HCT116 (cell line): Measurements from ENCODE around the gene LRATD1. TPM values are rescaled to one million over a fixed set of nuclear protein-coding genes. Genes with fewer than 3 reads are reported as not detected.

ENCODE experiments used
- ATAC-seq: fragments of 200-7000 bp; cut with Tn5 transposase; 2 replicates; pipeline ENCODE4 v1.9.1; 2020; ENCODE audit warnings: mild to moderate bottlenecking, moderate library complexity
- BruUV-seq: library from RNA; stranded (reverse); fragments of 400-500 nt; replicated peaks from 2 replicates; lab custom pipeline; 2021; lab: Mats Ljungman, UMichigan
- CTCF ChIA-PET: fragments of 300-600 bp; sonication (Branson Sonifier 250); formaldehyde crosslinking; loops from one replicate; lab custom pipeline; 2021; ENCODE audit warnings: antibody characterized with exemption; lab: Charles Lee
- POLR2A ChIA-PET: fragments of 300-600, 350-600 bp; sonication (Branson Sonifier 250); formaldehyde crosslinking; loops from one replicate; lab custom pipeline; 2021; ENCODE audit warnings: antibody characterized with exemption; lab: Charles Lee
- RAD21 ChIA-PET, 2 experiments: fragments of 300-600 bp; sonication (Branson Sonifier 250); formaldehyde crosslinking; loops; one replicate each; lab custom pipeline; 2023; ENCODE audit warnings: low total read pairs in 2 of 2; ENCODE audit not compliant: uncharacterized antibody in 2 of 2, unreplicated experiment in 2 of 2, low non-redundant PET in 1 of 2; lab: Charles Lee
- DNase-seq: peaks from one replicate; pipeline ENCODE4 v3.0.0-alpha.2; 2010; ENCODE audit warnings: low read depth, low spot score
- H2AFZ ChIP-seq: fragments of 200-600 bp; shearing (Covaris generic), sonication (generic); 2 replicates; pipeline ENCODE4 v1.6.1; 2017; ENCODE audit warnings: low read depth, mixed run types, mixed read lengths, antibody characterized with exemption, low read length; ENCODE audit not compliant: poor library complexity, severe bottlenecking
- H3K27ac ChIP-seq: 2 replicates; pipeline ENCODE4 v1.5.1; 2012; ENCODE audit warnings: low read depth, low read length
- H3K27me3 ChIP-seq: fragments of 200-600 bp; sonication (generic); 2 replicates; pipeline ENCODE4 v1.6.1; 2016; ENCODE audit warnings: mixed run types, low read length, mixed read lengths; ENCODE audit not compliant: insufficient read depth
- H3K36me3 ChIP-seq, 2 experiments: fragments of 200-500 bp in 1 of 2; fragments of 200-600 bp in 1 of 2; sonication (Bioruptor generic) in 1 of 2; sonication (generic) in 1 of 2; 2 replicates each; pipeline versions ENCODE4 v1.5.1 to v1.6.1; 2014 to 2016; ENCODE audit warnings: low read length in 2 of 2, inconsistent platforms in 1 of 2, mixed read lengths in 1 of 2, mixed run types in 1 of 2; ENCODE audit not compliant: insufficient read depth in 2 of 2, control insufficient read depth in 1 of 2
- H3K4me1 ChIP-seq, 2 experiments: fragments of 200-600 bp in 1 of 2; sonication (generic) in 1 of 2; 2 replicates each; pipeline versions ENCODE4 v1.5.1 to v1.6.1; 2012 to 2017; ENCODE audit warnings: low read length in 2 of 2, inconsistent platforms in 1 of 2, mild to moderate bottlenecking in 1 of 2, mixed read lengths in 1 of 2, mixed run types in 1 of 2, moderate library complexity in 1 of 2; ENCODE audit not compliant: insufficient read depth in 2 of 2, control insufficient read depth in 1 of 2
- H3K4me2 ChIP-seq: fragments of 200-600 bp; sonication (generic); 2 replicates; pipeline ENCODE4 v1.6.1; 2017; ENCODE audit warnings: mixed run types, low read length, mixed read lengths
- H3K4me3 ChIP-seq, 2 experiments: fragments of 200-600 bp in 1 of 2; sonication (generic) in 1 of 2; replicated peaks in 1 of 2; 2 replicates each; pipeline ENCODE4 v1.5.1; 2011 to 2016; ENCODE audit warnings: low read length in 2 of 2, control low read depth in 1 of 2, low read depth in 1 of 2, mild to moderate bottlenecking in 1 of 2, mixed read lengths in 1 of 2, mixed run types in 1 of 2
- H3K79me2 ChIP-seq: fragments of 200-600 bp; sonication (generic); 2 replicates; pipeline ENCODE4 v1.6.1; 2017; ENCODE audit warnings: mild to moderate bottlenecking, mixed run types, low read length, moderate library complexity, mixed read lengths; ENCODE audit not compliant: insufficient read depth
- H3K9ac ChIP-seq: fragments of 200-600 bp; sonication (generic); 2 replicates; pipeline ENCODE4 v1.6.1; 2016; ENCODE audit warnings: low read length, mixed read lengths
- H3K9me2 ChIP-seq: fragments of 200-600 bp; sonication (generic), shearing (Covaris generic); 2 replicates; pipeline ENCODE4 v1.6.1; 2017; ENCODE audit warnings: mixed run types, mild to moderate bottlenecking, moderate library complexity; ENCODE audit not compliant: insufficient read depth
- H3K9me3 ChIP-seq, 2 experiments: fragments of 200-500 bp in 1 of 2; fragments of 200-600 bp in 1 of 2; sonication (Bioruptor generic) in 1 of 2; sonication (generic) in 1 of 2; 2 replicates each; pipeline ENCODE4 v1.6.1; 2014 to 2017; ENCODE audit warnings: low read length in 2 of 2, mixed read lengths in 2 of 2, inconsistent platforms in 1 of 2, low read depth in 1 of 2, mild to moderate bottlenecking in 1 of 2, mixed run types in 1 of 2, moderate library complexity in 1 of 2; ENCODE audit not compliant: control insufficient read depth in 1 of 2, insufficient read depth in 1 of 2
- H4K20me1 ChIP-seq: fragments of 200-600 bp; sonication (generic), shearing (Covaris generic); 2 replicates; pipeline ENCODE4 v1.6.1; 2017; ENCODE audit warnings: mixed run types, mild to moderate bottlenecking, moderate library complexity; ENCODE audit not compliant: insufficient read depth
- ATF3 ChIP-seq: IDR thresholded peaks from 2 replicates; pipeline ENCODE4 v1.6.1; 2012
- CBX3 ChIP-seq: IDR thresholded peaks from 2 replicates; pipeline ENCODE4 v1.6.1; 2012; ENCODE audit warnings: low read depth
- CEBPB ChIP-seq: IDR thresholded peaks from 2 replicates; pipeline ENCODE4 v1.6.1; 2012; ENCODE audit warnings: low read depth
- CTCF ChIP-seq, 3 experiments: fragments of 200-600 bp in 1 of 3; sonication (generic) in 1 of 3; IDR thresholded peaks in 2 of 3; conservative IDR thresholded peaks in 1 of 3; 2 replicates each; pipeline ENCODE4 v1.5.1; 2012 to 2017; ENCODE audit warnings: low read depth in 2 of 3, low read length in 2 of 3, antibody characterized with exemption in 1 of 3, borderline replicate concordance in 1 of 3, control low read depth in 1 of 3, mild to moderate bottlenecking in 1 of 3, mixed read lengths in 1 of 3, mixed run types in 1 of 3, moderate library complexity in 1 of 3; ENCODE audit not compliant: insufficient read depth in 1 of 3
- EGR1 ChIP-seq: IDR thresholded peaks from 2 replicates; pipeline ENCODE4 v1.6.1; 2012; ENCODE audit warnings: low read depth
- ELF1 ChIP-seq: IDR thresholded peaks from 2 replicates; pipeline ENCODE4 v1.6.1; 2012; ENCODE audit warnings: low read depth, borderline replicate concordance
- EZH2 ChIP-seq: fragments of 200-600 bp; sonication (generic); IDR thresholded peaks from 2 replicates; pipeline ENCODE4 v1.6.1; 2017; ENCODE audit warnings: antibody characterized with exemption, mixed run types
- EZH2phosphoT487 ChIP-seq: fragments of 200-600 bp; IDR thresholded peaks from 2 replicates; pipeline ENCODE4 v1.6.1; 2018; ENCODE audit warnings: antibody characterized with exemption, borderline replicate concordance
- FOSL1 ChIP-seq: IDR thresholded peaks from 2 replicates; pipeline ENCODE4 v1.6.1; 2012; ENCODE audit warnings: low read depth
- JUND ChIP-seq: IDR thresholded peaks from 2 replicates; pipeline ENCODE4 v1.6.1; 2012
- POLR2A ChIP-seq: IDR thresholded peaks from 2 replicates; pipeline ENCODE4 v1.7.0; 2011; ENCODE audit warnings: borderline replicate concordance; ENCODE audit not compliant: insufficient read depth, insufficient read length; ENCODE audit errors: extremely low read depth
- POLR2AphosphoS5 ChIP-seq: IDR thresholded peaks from 2 replicates; pipeline ENCODE4 v1.6.1; 2011; ENCODE audit warnings: mild to moderate bottlenecking, low read depth, low read length, moderate library complexity
- RAD21 ChIP-seq: IDR thresholded peaks from 2 replicates; pipeline ENCODE4 v1.6.1; 2012; ENCODE audit warnings: low read depth, mild to moderate bottlenecking
- REST ChIP-seq: IDR thresholded peaks from 2 replicates; pipeline ENCODE4 v1.6.1; 2012; ENCODE audit warnings: low read depth
- SP1 ChIP-seq: IDR thresholded peaks from 2 replicates; pipeline ENCODE4 v1.6.1; 2012; ENCODE audit warnings: low read depth
- TCF7L2 ChIP-seq: IDR thresholded peaks from 2 replicates; pipeline ENCODE4 v1.7.0; 2011; ENCODE audit warnings: borderline replicate concordance, inconsistent platforms; ENCODE audit not compliant: insufficient read depth, insufficient read length; ENCODE audit errors: extremely low read depth
- YY1 ChIP-seq: IDR thresholded peaks from 2 replicates; pipeline ENCODE4 v1.6.1; 2011; ENCODE audit warnings: low read length, low read depth, moderate library complexity, mild to moderate bottlenecking; ENCODE audit not compliant: insufficient replicate concordance; ENCODE audit errors: extremely low read depth
- ZBTB33 ChIP-seq: IDR thresholded peaks from 2 replicates; pipeline ENCODE4 v1.6.1; 2011; ENCODE audit warnings: mild to moderate bottlenecking, low read length, moderate library complexity; ENCODE audit not compliant: insufficient replicate concordance; ENCODE audit errors: extremely low read depth
- ZFX ChIP-seq: fragments of 450-650 bp; IDR thresholded peaks from 2 replicates; pipeline ENCODE4 v1.6.1; 2017
- intact Hi-C: fragments of 100-400 bp; cut with micrococcal nuclease; formaldehyde crosslinking; loops from 2 replicates; pipeline ENCODE4 v1.10.0; 2022
- total RNA-seq: library from RNA; stranded (reverse); gene quantifications from one replicate; pipeline ENCODE4 v1.2.1, GENCODE V29; 2021; ENCODE audit not compliant: unreplicated experiment

Gene LRATD1
- total RNA-seq, 1 experiment from 2014 or later: 0.07 TPM

- CTCF ChIA-PET: no interaction called here
- no peaks in the 10 kb centered on the region for H3K27me3 ChIP-seq
- no peaks in the 10 kb centered on the region for H4K20me1 ChIP-seq
- no peak overlapping the region for H3K27ac ChIP-seq
- H3K79me2 ChIP-seq: no peaks in the 10 kb centered on the region
- H2AFZ ChIP-seq: no peak overlapping the region
- H3K36me3 ChIP-seq: no peaks in the 10 kb centered on the region
- RAD21 ChIA-PET: no interaction called here
- POLR2A ChIA-PET: no interaction called here
- ATAC-seq (no peak), DNase-seq (no peak)
- no peaks in the 10 kb centered on the region for H3K4me1 ChIP-seq
- H3K9ac ChIP-seq: no peak overlapping the region
- TF ChIP-seq ZBTB33 (no peak), EZH2phosphoT487 (no peak), REST (no peak), ZFX (no peak), EZH2 (no peak), ATF3 (no peak), TCF7L2 (no peak), YY1 (no peak), CEBPB (no peak), RAD21 (no peak), CTCF (IDR thresholded peaks at IDR 0.05 in 2 of 3, conservative IDR thresholded peaks at IDR 0.05 in 1 of 3; ENCODE audit: borderline replicate concordance in 1 of 3, insufficient read depth in 1 of 3, low read depth in 2 of 3, low read length in 2 of 3) (no peak), EGR1 (no peak), FOSL1 (no peak), POLR2AphosphoS5 (no peak), CBX3 (no peak), ELF1 (no peak), JUND (no peak), POLR2A (no peak), SP1 (no peak)
- no peak overlapping the region for H3K4me3 ChIP-seq
- no TSS peak for BruUV-seq
- no peaks in the 10 kb centered on the region for H3K9me2 ChIP-seq
- H3K9me3 ChIP-seq: peaks cover 0 to 12% of the 10 kb centered on the region in 2 experiments; a peak in 2 of 4 replicates
- intact Hi-C loops: no loop called here
- H3K4me2 ChIP-seq: no peak overlapping the region
These were observed 28.8 kb upstream of the LRATD1 start for GRCh38 chr2:14603676-14604075.
